Choroid plexus epithelial cell (primary cell): ENCODE measurements around the gene ZNF263.

Experiments used
- DNase-seq: peaks from one replicate; pipeline ENCODE4 v3.0.0-alpha.2; 2010; ENCODE audit warnings: low read depth
- H3K4me3 ChIP-seq: 2 replicates; pipeline ENCODE4 v1.5.1; 2011; ENCODE audit warnings: low read depth, mild to moderate bottlenecking, control low read depth, low read length, moderate library complexity
- CTCF ChIP-seq: conservative IDR thresholded peaks from 2 replicates; pipeline ENCODE4 v1.5.1; 2011; ENCODE audit warnings: low read depth, mild to moderate bottlenecking, control low read depth, inconsistent platforms, low read length, moderate library complexity

Gene ZNF263

GRCh38 chr16:3321816-3322215 lies 38.5 kb downstream of the ZNF263 start:
- no peak for DNase-seq
- H3K4me3 ChIP-seq: no peak overlapping the region
- no peak for TF ChIP-seq CTCF

GRCh38 chr16:3327514-3327913 lies 44.2 kb downstream of the ZNF263 start:
- no peak for DNase-seq
- H3K4me3 ChIP-seq: no peak overlapping the region
- TF ChIP-seq CTCF: no peak

GRCh38 chr16:3328104-3328503 lies 44.8 kb downstream of the ZNF263 start:
- no peak overlapping the region for H3K4me3 ChIP-seq
- no peak for TF ChIP-seq CTCF

GRCh38 chr16:3328643-3329042 lies 45.4 kb downstream of the ZNF263 start:
- no peak overlapping the region for H3K4me3 ChIP-seq
- TF ChIP-seq CTCF: no peak
- DNase-seq: no peak

More at GRCh38 chr16:3328104-3328503, 44.8 kb downstream of the ZNF263 start:
- DNase-seq: no peak
